Keratinocyte (primary cell): Measurements from ENCODE around the gene TPSAB1. TPM values are rescaled to one million over a fixed set of nuclear protein-coding genes. Genes with fewer than 3 reads are reported as not detected.
"Not testable (repeated sequence)": the region's sequence is repeated elsewhere in the genome, so short reads cannot be mapped to it uniquely, and the experiment has no call there.

ENCODE experiments used
- DNase-seq: peaks from one replicate; pipeline ENCODE4 v3.0.0-alpha.2; 2011; ENCODE audit warnings: low read depth, missing footprints, low spot score
- FAIRE-seq: peaks from 2 replicates; lab custom pipeline; 2011; peaks lifted over from hg19 to GRCh38; lab: Jason Lieb, UNC
- H2AFZ ChIP-seq: 2 replicates; pipeline ENCODE4 v1.6.0; 2012; ENCODE audit warnings: low read length, control low read depth, inconsistent platforms; ENCODE audit not compliant: control insufficient read depth
- H3K27ac ChIP-seq: 2 replicates; pipeline ENCODE4 v1.5.1; 2011; ENCODE audit warnings: low read length; ENCODE audit not compliant: control insufficient read depth, insufficient read depth
- H3K27me3 ChIP-seq: 3 replicates; pipeline ENCODE4 v1.6.0; 2011; ENCODE audit warnings: low read length; ENCODE audit not compliant: control insufficient read depth, insufficient read depth; ENCODE audit errors: extremely low read depth
- H3K36me3 ChIP-seq, 2 experiments: 2 replicates in 1 of 2; 3 replicates in 1 of 2; pipeline ENCODE4 v1.5.1; 2011; ENCODE audit warnings: low read length in 2 of 2, mild to moderate bottlenecking in 1 of 2; ENCODE audit not compliant: control insufficient read depth in 2 of 2, insufficient read depth in 2 of 2; ENCODE audit errors: extremely low read depth in 1 of 2
- H3K4me1 ChIP-seq: 3 replicates; pipeline ENCODE4 v1.5.1; 2011; ENCODE audit warnings: low read length; ENCODE audit not compliant: control insufficient read depth, insufficient read depth; ENCODE audit errors: extremely low read depth
- H3K4me2 ChIP-seq: 3 replicates; pipeline ENCODE4 v1.6.0; 2011; ENCODE audit warnings: low read depth, low read length; ENCODE audit not compliant: control insufficient read depth, insufficient read depth; ENCODE audit errors: extremely low read depth
- H3K4me3 ChIP-seq, 3 experiments: fragments of 200-600 bp in 1 of 3; sonication (generic) in 1 of 3; 2 replicates in 2 of 3; 3 replicates in 1 of 3; pipeline ENCODE4 v1.5.1; 2011 to 2016; ENCODE audit warnings: low read length in 3 of 3, mild to moderate bottlenecking in 3 of 3, control low read depth in 2 of 3, inconsistent platforms in 1 of 3, low read depth in 1 of 3, mixed read lengths in 1 of 3, mixed run types in 1 of 3, moderate library complexity in 1 of 3; ENCODE audit not compliant: control insufficient read depth in 2 of 3, insufficient read depth in 2 of 3; ENCODE audit errors: extremely low read depth in 1 of 3
- H3K79me2 ChIP-seq: 2 replicates; pipeline ENCODE4 v1.6.0; 2012; ENCODE audit warnings: low read length; ENCODE audit not compliant: control insufficient read depth, insufficient read depth
- H3K9ac ChIP-seq: 3 replicates; pipeline ENCODE4 v1.6.0; 2011; ENCODE audit warnings: low read length; ENCODE audit not compliant: control insufficient read depth, insufficient read depth; ENCODE audit errors: extremely low read depth
- H3K9me1 ChIP-seq: 3 replicates; pipeline ENCODE4 v1.6.0; 2011; ENCODE audit warnings: low read length; ENCODE audit not compliant: control insufficient read depth, insufficient read depth; ENCODE audit errors: extremely low read depth
- H3K9me3 ChIP-seq: 2 replicates; pipeline ENCODE4 v1.5.1; 2012; ENCODE audit warnings: low read depth, low read length; ENCODE audit not compliant: control insufficient read depth
- H4K20me1 ChIP-seq: 3 replicates; pipeline ENCODE4 v1.6.0; 2011; ENCODE audit warnings: low read length; ENCODE audit not compliant: control insufficient read depth, insufficient read depth; ENCODE audit errors: extremely low read depth
- EZH2 ChIP-seq: IDR thresholded peaks from one replicate; pipeline ENCODE4 v1.6.1; 2012; ENCODE audit warnings: inconsistent platforms, mild to moderate bottlenecking, low read length, moderate library complexity
- dilution Hi-C: fragments of 300-500 bp; cut with MboI; formaldehyde crosslinking; loops from one replicate; pipeline ENCODE4 v1.7.0; 2020; ENCODE audit warnings: low sequenced_read_pairs; ENCODE audit not compliant: extremely low pct_ligation_motif_present
- polyA minus RNA-seq, 3 experiments: library from RNA; depleted of rRNA, polyadenylated mRNA; stranded (reverse); fragments of >200 nt; gene quantifications; 1 replicate in 1 of 3; 2 replicates in 1 of 3; 3 replicates in 1 of 3; pipeline ENCODE4 v1.2.3, GENCODE V29; 2011
- polyA plus RNA-seq, 5 experiments: library from polyadenylated mRNA; depleted of rRNA in 3 of 5; stranded (reverse) in 3 of 5; stranded (forward) in 1 of 5; unstranded in 1 of 5; fragments of >200 nt; gene quantifications; 1 replicate in 1 of 5; 2 replicates in 3 of 5; 3 replicates in 1 of 5; pipeline versions ENCODE4 v1.2.1 to v1.2.3, GENCODE V29; 2011 to 2012; ENCODE audit warnings: missing spikeins in 2 of 5, low read depth in 1 of 5, low replicate concordance in 1 of 5
- TF ChIP-seq, protein P1 (sequence below), 3 experiments: IDR thresholded peaks in 1 of 3; conservative IDR thresholded peaks in 1 of 3; optimal IDR thresholded peaks in 1 of 3; 2 replicates in 2 of 3; 3 replicates in 1 of 3; pipeline versions ENCODE3 to v1.5.1; 2011; ENCODE audit warnings: low read length in 3 of 3, mild to moderate bottlenecking in 3 of 3, moderate library complexity in 2 of 3, control low read depth in 1 of 3, inconsistent platforms in 1 of 3; ENCODE audit not compliant: insufficient read depth in 2 of 3; ENCODE audit errors: extremely low read depth in 1 of 3

The TPSAB1 gene
- polyA plus RNA-seq: not detected in 3 replicates
- not detected for polyA plus RNA-seq (2011; ENCODE audit: low read depth)
- not detected in 2 replicates for polyA plus RNA-seq (2011; cell fraction: cytosol; rRNA removed)
- not detected in 2 replicates for polyA plus RNA-seq (2011; cell fraction: nucleus; rRNA removed)
- not detected in 2 replicates for polyA plus RNA-seq (2012; ENCODE audit: low replicate concordance)
- not detected in 3 replicates for polyA minus RNA-seq
- not detected for polyA minus RNA-seq (2011; cell fraction: cytosol; rRNA and poly(A)+ RNA removed)
- not detected in 2 replicates for polyA minus RNA-seq (2011; cell fraction: nucleus; rRNA and poly(A)+ RNA removed)

DNA sequence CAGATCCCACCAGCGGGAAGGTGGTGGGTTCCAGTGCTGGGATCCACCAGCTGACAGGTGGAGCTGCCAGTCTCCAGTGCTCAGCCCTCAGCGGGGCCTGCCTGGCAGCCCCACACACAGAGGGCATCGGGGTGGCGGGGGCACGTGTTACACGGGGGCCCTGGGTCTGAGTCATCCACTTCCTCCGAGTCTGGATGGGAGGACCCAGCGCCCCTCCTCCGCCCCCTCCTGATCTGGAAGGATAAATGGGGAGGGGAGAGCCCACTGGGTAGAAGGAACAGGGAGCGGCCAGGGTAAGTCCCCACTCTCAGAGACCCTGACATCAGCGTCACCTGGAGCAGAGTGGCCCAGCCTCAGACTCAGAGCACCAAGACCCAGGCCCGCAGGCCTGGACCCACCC is at the start of gene TPSAB1:
Gene TPSAB1 (plus strand): TSS at position 270 of the 400 bp plus-strand sequence. CDS start 234 bp downstream, outside the sequence.
- dilution Hi-C loops, H3K79me2 ChIP-seq, H3K27ac ChIP-seq, H3K4me1 ChIP-seq, H3K9me3 ChIP-seq, H4K20me1 ChIP-seq, DNase-seq, H3K36me3 ChIP-seq, H3K9me1 ChIP-seq, H3K9ac ChIP-seq, H3K4me2 ChIP-seq, FAIRE-seq, H2AFZ ChIP-seq, H3K4me3 ChIP-seq, H3K27me3 ChIP-seq: not testable (repeated sequence)

DNA sequence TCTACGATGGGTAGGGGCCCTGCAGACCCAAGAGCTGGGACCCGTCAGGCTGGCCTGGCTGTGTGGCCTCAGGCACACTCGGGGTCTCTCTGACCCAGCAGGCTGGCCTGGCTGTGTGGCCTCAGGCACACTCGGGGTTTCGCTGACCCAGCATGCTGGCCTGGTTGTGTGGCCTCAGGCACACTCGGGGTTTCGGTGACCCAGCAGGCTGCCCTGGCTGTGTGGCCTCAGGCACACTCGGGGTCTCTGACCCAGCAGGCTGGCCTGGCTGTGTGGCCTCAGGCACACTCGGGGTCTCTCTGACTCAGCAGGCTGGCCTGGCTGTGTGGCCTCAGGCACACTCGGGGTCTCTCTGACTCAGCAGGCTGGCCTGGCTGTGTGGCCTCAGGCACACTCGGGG is 49.7 kb upstream of the TPSAB1 start:
- H3K4me2 ChIP-seq, H3K27ac ChIP-seq, H3K27me3 ChIP-seq, DNase-seq, H3K9me1 ChIP-seq, H2AFZ ChIP-seq, H3K36me3 ChIP-seq, dilution Hi-C loops, H3K9me3 ChIP-seq, H3K4me3 ChIP-seq, H3K79me2 ChIP-seq, H4K20me1 ChIP-seq, H3K9ac ChIP-seq, FAIRE-seq, H3K4me1 ChIP-seq: not testable (repeated sequence)

GRCh38 chr16:1192384-1193073 is 48.0 kb upstream of the TPSAB1 start:
- FAIRE-seq (no peak), DNase-seq (no peak)
- TF ChIP-seq, protein P1, sequence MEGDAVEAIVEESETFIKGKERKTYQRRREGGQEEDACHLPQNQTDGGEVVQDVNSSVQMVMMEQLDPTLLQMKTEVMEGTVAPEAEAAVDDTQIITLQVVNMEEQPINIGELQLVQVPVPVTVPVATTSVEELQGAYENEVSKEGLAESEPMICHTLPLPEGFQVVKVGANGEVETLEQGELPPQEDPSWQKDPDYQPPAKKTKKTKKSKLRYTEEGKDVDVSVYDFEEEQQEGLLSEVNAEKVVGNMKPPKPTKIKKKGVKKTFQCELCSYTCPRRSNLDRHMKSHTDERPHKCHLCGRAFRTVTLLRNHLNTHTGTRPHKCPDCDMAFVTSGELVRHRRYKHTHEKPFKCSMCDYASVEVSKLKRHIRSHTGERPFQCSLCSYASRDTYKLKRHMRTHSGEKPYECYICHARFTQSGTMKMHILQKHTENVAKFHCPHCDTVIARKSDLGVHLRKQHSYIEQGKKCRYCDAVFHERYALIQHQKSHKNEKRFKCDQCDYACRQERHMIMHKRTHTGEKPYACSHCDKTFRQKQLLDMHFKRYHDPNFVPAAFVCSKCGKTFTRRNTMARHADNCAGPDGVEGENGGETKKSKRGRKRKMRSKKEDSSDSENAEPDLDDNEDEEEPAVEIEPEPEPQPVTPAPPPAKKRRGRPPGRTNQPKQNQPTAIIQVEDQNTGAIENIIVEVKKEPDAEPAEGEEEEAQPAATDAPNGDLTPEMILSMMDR (optimal IDR thresholded peaks at IDR 0.05 in 1 of 3, IDR thresholded peaks at IDR 0.05 in 1 of 3, conservative IDR thresholded peaks at IDR 0.05 in 1 of 3; ENCODE audit: extremely low read depth in 1 of 3, insufficient read depth in 2 of 3, low read length in 3 of 3): no peak
- no peak for TF ChIP-seq EZH2
- no peaks in the 10 kb centered on the region for H3K36me3 ChIP-seq
- no peaks in the 10 kb centered on the region for H4K20me1 ChIP-seq
- no peaks in the 10 kb centered on the region for H3K9me3 ChIP-seq
- H3K4me2 ChIP-seq: no peak overlapping the region
- dilution Hi-C loops: no loop called here
- no peaks in the 10 kb centered on the region for H3K27me3 ChIP-seq
- H3K79me2 ChIP-seq: no peaks in the 10 kb centered on the region
- H3K9ac ChIP-seq: no peak overlapping the region
- H3K27ac ChIP-seq: no peak overlapping the region
- H3K9me1 ChIP-seq: no peaks in the 10 kb centered on the region
- H3K4me3 ChIP-seq: no peak overlapping the region
- H2AFZ ChIP-seq: no peak overlapping the region
- no peaks in the 10 kb centered on the region for H3K4me1 ChIP-seq
